ENCODE data around the gene CLK1.

CLK1 gene

DNA sequence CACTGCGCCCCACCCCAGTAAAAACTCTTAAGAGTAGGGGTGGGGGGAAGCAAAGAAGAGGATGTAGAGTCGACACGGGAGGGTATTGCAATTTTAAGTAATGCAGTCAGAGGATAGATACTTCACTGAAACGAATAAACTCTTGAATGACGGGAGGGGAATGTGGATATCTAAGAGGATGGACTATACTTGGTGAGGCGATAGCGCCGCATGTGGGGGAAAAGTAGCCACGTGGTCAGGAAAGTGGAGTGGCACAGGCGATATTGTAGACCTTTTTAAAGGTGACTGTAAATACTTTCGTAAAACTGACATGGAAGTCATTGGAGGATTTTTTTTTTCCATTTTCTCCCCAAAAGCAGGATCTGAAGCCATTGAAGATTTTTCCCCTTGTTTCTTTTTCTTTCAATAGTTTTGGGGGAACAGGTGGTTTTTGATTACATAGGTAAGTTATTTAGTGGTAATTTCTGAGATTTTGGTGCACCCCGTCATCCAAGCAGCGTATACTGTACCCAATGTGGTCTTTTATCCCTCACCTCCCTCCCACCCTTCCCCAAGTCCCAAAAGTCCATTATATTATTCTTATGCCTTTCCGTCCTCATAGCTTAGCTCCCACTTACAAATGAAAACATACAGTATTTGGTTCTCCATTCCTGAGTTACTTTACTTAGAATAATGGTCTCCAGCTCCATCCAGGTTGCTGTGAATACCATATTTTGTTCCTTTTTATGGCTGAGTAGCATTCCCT lies 13.8 kb downstream of the CLK1 start:
- DNase-seq, result no peak

DNA sequence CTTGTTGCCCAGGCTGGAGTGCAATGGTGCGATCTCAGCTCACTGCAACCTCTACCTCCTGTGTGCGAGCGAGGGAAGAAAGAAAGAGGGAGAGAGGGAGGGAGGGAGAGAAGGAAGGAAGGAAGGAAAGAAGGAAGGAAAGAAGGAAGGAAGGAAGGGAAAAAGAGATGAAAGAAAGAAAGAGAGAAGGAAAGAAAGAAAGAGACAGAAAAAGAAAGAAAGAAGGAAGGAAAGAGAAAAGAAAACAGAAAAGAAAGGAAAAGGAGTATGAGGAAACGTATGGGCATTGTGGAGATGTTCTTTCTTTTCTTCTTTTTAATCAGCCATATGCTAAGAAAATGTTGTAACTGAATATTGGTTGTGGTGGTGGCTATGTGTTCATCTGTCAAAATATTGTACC lies 16.5 kb downstream of the CLK1 start:
- DNase-seq, result no peak

DNA sequence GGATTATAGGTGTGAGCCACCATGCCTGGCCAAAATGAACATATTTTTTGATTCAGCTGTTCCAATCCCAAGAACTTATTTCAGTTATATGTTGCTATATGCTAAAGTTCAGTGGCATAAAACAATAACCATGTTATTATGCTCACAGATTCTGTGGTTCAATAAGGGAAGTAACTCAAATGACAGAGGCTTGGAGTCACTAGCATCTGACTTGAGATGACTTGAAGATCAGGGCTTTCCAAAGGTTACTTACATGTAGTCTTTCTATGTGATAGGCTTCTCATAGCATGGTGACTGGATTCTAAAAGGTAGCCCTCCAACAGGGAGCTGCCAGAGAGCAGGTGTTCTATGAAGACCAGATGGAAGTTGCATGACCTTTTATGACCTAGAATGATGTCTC lies 17.2 kb downstream of the CLK1 start:
- no peak for DNase-seq

DNA sequence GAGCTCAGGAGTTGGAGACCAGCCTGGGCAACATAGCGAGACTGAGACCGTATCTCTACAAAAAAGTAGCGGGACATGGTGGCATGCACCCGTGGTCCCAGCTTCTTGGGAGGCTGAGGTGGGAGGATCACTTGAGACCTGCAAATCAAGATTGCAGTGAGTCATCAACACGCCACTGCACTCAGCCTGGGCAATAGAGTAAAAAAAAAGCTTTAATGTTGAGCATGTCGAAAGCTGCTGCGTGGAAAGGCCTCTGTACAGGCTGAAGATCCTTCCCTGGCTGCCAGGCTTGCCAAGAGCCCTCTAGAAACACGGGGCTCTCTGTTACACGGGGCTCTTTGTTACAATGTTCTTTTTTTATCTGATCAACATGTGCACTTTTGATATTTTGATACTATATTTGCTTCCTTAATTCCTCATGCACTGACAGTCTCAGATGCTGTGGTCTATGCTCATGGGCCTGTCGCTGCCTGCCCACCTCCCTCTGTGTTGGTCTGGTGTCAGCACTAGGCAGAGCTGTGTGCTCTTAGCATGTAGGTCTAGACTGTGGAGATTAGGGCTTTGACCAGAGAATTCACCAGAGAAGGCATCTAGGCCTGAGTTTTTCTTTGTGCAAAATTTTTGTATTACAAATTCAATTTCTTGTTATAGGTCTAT lies 18.7 kb downstream of the CLK1 start:
- DNase-seq, result no peak

DNA sequence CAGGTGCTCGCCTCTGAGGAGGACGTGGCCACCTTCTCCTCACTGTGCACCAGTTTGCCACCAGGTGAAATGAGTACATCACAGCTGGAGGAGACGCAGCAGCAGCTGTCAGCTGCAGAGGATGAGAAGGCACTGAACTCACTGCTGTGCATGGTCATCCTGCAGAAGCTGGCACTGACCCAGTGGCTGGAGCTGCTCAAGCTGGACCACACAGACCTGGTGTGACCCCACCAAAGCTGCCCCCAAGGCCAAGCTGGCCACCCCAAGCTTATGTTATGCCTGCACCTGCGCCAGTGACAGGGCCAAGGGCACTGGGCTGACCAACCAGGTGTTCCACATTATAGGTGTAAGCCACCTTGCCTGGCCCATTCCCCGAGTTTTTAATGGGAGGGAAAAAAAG lies 19.3 kb downstream of the CLK1 start:
- DNase-seq, result no peak

DNA sequence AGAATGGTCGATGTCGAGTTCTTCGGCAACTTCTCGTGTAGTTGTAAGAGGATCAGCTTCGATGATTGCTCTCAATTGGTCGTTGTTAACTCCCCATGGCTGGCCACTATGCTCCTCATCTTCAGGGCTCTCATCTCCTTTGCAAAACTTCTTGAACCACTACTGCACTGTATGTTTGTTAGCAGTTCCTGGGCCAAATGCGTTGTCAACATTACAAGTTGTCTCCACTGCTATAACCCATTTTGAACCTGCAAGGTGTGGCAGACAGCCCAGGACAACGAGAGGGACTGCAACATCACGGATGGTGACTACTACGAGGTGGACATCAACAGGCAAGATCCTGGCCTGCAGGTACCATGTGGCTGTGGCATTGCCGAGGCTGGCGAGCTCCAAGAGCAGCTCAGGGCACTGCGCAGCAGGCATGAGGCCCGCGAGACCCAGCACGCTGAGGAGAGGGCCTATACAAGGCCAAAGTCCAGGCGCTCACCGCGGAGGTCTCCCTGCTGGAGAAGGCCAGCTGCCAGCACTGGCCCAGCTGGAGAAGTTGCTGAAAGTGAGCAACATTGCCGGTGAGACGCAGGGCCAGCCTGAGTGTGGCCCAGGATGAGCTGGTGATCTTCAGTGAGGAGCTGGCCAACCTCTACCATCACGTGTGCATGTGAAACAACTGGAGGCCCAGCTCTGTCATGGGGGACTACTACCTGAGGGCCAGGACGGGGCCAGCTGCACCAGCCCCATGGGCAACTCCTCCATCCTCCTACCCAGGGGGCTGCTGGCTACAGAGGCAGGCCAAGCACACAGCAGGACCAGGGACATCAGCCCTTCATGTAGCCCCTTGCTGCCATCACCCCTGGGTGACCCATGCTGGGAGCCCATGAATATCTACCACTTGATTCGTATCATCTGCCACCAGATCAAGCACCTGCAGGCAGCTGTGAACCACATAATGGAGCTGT lies 20.2 kb downstream of the CLK1 start:
- no peak for DNase-seq

DNA sequence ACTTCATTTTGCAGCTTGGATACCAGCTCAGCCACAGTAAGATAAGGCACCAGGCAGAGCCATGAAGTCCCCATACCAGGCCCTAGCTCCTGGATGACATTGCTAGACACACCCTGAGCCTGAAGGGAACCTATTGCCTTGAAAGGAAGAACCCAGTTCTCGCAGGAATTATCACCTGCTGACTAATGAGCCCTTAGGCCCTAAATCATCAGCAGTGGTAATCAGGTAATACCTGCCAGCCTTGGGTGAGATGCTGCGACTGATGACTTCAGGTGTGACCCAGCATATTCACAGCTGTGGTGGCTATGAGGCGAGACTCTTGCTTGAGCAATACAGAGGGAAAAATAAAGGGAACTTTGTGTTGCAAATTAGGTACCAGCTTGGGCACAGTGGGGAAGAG lies 24.9 kb downstream of the CLK1 start:
- no peak for DNase-seq

DNA sequence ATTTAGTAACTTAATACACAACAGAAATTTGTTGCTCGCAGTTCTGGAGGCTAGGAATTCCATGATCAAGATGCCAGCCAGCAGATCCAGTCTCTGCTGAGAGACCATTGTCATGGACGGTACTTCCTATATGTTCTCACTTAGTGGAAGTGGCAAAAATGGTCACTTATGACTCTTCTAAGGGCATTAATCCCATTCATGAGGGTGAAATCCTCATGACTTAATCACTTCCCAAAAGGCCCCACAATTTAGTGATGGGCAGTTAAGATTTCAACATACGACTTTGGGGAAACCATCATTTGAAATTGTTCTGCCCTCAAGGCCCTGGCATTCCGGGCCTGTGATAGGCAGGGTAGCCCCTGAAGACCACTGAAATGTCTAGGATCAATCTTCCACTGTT lies 29.8 kb downstream of the CLK1 start:
- DNase-seq, result no peak

DNA sequence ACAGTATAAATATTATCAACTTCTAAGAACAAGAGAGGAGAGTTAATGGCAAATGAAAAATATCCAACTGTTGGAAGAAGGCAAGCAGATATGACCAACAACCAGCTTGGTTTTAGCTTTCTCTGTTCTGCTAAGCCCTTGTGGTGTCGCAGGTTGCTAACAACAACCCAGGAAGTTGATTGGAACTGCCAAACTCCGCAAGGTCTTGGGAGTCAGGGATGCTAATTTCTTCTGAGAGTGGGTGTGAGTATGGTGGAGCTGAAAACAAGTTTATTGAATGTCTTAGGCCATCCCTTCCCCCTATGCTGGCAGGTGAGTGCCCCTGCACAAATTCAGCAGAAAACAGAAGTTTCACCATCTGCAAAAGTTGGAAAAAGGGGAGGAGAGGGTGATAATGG lies 35.2 kb downstream of the CLK1 start:
- no peak for DNase-seq

DNA sequence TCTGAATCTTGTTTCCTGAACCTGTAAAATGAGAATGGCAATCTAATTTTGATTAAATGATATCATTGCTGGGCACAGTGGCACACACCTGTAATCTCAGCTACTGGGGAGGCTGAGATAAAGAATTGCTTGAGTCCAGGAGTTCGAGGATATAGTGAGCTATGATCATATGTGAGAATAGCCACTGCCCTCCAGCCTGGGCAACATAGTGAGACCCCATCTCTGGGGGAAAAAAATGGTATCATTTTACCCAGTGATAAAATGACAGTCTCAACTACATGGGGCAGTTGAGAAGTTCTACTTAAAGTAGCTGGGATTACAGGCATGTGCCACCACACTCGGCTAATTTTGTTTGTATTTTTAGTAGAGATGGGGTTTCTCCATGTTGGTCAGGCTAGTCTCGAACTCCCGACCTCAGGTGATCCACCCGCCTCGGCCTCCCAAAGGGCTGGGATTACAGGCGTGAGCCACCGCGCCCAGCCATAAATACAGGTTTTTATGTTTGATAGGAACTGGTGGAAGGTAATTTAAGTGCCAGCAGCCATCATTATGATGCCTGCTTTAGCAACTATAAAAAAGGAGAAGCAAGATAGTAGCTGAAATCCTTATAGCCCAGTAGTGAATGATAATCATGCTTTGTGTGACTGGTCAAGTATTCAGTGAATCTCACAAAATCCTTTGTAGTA lies 35.7 kb downstream of the CLK1 start:
- no peak for DNase-seq

DNA sequence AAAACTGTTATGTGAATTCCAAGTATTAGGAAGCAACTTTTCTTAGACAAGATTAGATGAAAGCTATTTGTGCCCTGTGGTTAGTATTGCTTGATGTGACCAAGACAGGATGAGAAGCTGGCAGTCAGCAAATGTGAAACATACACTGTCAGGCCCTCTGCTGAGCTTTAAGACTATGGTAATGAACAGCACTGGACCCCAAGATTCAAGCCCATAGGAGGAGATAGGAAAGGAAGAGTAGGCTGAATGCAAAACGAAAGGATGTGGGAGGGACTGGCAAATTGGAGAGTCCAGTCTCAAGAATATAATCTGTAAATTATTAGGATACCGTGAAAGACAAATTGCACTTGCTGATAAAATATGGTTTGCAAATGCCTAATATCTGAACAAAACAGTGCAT lies 36.4 kb downstream of the CLK1 start:
- no peak for DNase-seq

DNA sequence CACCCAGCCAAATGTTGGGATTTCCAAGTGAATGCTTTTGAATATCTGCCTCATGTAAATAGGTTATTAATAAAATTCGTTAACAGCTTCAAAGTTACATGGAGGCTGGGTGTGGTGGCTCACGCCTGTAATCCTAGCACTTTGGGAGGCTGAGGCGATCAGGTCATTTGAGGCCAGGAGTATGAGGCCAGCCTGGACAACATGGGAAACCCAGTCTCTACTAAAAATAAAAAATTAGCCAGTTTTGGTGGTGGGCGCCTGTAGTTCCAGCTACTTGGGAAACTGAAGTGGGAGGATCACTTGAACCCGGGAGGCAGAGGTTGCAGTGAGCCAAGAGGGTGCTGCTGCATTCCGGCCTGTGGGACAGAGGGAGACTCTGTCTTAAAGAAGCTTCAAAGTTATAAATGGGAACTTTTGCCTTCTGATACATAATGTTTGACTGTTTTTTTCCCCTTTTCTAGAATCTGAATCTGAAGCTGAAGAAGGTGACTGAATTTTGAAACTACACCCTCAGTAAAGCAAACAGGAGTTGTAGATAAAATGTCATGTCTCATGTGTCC lies 42.7 kb downstream of the CLK1 start:
- DNase-seq, result no peak

DNA sequence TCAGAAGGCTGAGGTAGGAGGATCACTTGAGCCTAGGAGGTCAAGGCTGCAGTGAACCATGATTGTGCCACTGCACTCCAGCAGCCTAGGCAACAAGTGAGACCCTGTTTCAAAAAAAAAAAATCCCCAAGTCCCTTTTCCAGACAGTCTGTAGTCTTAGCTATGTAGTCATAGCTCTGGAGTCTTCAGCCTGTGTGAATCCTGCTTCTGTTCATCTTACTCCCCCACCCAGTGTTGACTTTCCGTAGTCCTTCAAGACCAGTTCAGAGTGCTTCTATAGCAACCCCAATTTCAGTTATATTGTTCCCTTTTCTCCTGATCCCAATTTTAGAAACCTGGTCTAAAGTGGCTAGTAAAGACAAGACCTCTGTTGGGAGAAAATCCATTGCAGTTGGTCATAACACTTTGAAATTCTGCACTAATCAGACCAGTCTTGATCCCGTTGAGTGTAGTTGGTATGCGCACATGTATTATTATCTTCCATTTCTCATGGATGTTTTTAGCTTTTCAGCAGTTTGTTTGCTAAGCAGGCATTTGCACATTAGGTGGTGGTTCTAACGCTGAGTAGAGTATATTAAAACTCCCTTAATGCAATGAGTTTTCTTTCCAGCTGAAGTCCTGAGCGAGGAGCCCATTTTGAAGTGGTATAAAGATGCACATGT lies 43.8 kb downstream of the CLK1 start:
- DNase-seq, result no peak

DNA sequence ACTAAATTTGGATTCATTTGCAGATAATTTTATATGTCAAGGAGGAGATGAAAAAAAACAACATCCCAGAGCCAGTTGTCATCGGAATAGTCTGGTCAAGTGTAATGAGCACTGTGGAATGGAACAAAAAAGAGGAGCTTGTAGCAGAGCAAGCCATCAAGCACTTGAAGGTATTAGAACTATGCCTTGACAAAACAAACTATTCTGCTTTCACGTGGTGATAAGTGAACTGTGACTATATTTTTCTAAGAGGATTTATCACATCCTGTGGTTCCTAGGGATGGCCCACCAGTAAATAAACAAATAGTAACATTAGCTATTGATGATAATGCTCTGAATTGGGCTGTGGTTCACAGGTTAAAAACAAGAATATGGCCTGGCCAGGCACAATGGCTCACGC lies 45.7 kb downstream of the CLK1 start:
- peak; percentile 27 for DNase-seq

DNA sequence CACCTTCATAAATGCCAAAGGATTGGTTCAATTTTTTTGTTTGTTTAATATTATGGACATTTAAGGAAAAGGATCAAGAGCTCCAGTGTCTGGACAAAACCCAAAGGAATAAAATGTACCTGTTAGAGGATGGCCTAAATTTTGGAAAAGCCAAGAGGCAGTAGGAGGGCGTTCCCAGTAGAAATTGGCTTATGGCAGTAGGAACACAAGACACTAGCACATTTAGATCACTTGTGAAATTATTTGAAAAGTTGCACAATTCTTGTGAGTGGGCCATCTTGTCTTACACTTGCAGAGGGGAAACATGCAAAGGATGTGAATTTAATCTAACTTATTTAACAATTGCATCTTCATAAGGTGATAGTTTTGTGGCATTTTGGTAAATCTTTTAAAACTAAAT lies 49.5 kb downstream of the CLK1 start:
- no peak for DNase-seq

DNA sequence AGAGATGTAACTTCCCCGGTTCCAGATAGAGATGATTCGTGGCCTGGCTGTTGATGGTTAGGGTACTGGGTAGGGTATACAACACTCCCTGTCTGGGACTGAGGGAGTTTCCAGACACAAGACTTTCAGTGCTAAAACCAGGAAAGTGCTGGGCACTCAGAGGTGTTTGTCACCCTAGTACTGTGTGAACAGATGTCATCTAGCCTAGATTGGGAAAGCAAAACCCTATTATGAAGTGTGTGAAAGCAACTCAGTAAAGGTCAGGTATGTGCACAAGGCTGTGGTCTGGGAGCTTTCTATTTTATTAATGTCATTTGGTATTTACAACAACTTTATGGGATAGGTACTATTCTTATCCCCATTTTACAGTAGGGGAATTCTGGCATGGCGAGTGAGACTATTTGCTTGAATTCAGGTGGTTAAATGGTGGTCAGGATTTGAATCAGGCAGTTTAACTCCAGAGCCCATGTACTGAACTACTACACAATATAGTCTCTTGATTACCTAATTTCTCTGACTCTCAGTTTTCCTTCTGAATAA lies 50.1 kb downstream of the CLK1 start:
- no peak for DNase-seq

DNA sequence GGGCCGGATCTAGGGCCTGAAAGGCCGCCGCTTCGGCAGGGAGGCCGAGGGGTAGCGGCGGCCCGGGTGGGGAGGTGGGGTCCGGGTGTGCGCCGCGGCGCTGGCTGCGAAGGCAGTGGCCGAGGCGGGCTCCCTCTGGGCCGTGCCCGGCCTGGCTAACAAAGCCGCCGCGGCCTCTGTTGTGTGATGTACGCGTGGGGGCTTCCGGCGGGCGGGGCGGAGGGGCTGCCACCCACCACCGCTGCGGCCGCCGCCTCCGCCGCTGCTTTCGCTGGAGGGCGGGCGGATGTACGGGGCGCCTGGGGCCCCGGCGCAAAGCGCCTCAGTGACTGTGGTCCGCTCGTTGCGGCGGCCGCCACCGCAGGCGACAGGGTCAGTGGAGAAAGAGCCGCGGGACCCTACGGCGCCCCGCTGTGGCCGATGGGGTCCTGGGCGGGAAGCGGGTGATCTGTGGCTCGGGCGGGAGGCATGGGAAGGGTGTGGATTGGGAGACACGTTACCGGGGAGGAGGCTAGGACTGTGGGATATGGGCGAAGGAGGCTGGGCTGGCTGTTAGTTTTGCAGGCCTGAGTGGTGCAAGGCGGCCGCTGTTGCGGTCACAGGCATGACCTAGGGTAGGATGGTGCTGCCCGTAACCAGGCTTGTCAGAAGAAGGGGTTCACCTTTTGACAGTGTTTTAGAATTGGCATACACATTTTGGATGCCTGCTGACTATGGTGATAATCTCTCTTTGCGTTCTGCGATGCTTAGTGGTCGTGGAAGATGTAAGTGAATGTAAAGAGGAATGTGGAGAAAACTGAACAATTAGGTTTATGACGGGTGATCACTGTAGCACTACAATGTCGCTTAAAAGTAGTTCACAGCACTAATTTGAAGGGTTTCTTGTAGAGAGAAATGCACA lies 52.1 kb downstream of the CLK1 start:
- peak; percentile 72 for DNase-seq

DNA sequence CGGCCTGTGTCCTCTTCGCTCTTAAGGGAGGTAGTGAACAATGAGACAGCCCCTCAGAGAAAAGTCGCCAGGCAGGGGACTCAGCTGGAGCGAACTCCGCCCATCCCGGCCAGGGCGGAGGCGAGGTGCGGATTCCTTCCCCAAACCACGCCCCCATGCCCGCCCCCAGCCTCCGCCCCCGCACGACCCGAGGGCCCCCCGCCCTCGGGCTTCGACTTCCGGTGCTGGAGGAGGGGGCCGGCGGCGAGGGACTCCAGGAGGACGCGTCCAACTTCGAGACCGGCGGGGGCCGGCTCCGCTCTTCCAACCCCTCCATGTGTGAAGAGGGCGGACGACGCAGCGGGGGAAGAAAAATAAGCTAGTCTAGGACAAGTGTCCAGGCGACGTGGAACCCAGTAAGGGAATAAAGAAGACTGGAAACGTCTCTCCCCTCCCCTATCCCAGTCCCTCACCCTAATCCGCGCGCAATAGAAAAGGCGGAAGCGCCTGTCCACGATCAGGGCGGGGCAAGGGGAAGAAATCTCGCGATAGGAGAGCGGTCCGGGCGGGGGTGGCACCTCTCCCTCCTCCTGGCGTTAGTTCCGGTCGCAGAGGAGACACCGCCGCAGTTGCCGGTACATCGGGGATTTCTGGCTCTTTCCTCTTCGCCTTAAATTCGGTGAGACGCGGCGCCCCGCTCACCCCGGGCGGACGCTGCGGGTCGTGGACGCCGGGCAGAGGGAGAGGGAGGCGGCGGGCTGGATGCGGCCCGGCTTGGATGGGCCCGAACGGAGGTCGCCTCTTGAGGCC lies 52.9 kb downstream of the CLK1 start, which contains the start of gene BZW1:
TSS of gene BZW1 (plus strand) at position 578 of the 789 bp plus-strand sequence. CDS start 1,308 bp downstream, outside the sequence.
- peak; percentile 97 for DNase-seq

DNA sequence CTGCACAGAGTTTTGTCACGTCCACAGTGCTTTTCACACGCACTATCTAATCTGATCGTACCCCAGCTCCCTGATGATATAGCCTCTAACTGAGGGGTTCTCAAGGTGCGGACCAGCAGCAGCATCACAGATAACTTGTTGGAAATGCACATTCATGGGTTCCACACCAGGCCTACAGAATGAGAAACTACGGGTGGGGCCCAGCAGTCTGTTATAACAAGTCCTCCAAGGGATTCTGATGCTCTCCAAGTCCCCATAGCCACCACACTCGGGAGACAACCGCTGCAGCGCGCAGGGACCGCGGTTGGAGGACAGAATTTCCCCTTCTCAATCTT lies 53.5 kb downstream of the CLK1 start:
- no peak for DNase-seq
